ENCODE results near the gene C9orf152.

Gene C9orf152

GRCh38 chr9:110183208-110184145, 24.5 kb downstream of the C9orf152 start:
- peak; percentile 78 for TF ChIP-seq CTCF (IDR thresholded peaks at IDR 0.05; ENCODE audit: low read depth, low read length, missing control alignments)
- in situ Hi-C loops (cut with HindIII; ENCODE audit: low pct_ligation_motif_present, low sequenced_read_pairs), result no loop called here

GRCh38 chr9:110180511-110181434, 27.2 kb downstream of the C9orf152 start:
- DNase-seq, result peak; percentile 60

More at GRCh38 chr9:110183208-110184145, 24.5 kb downstream of the C9orf152 start:
- H3K27me3 ChIP-seq (replicated peaks), result no peaks in the 10 kb centered on the region
- H3K36me3 ChIP-seq (replicated peaks), result no peaks in the 10 kb centered on the region
- H3K4me3 ChIP-seq (ENCODE audit: low read depth, low read length), result no peak overlapping the region
- DNase-seq, result peak; percentile 55
- no peak overlapping the region for H3K27ac ChIP-seq

GRCh38 chr9:110179734-110180133, 28.2 kb downstream of the C9orf152 start:
- DNase-seq, result peak; percentile 41
- no peak for TF ChIP-seq CTCF (IDR thresholded peaks at IDR 0.05; ENCODE audit: low read depth, low read length, missing control alignments)
- in situ Hi-C loops (cut with HindIII; ENCODE audit: low pct_ligation_motif_present, low sequenced_read_pairs), result no loop called here
- Histone ChIP-seq H3K4me3 (ENCODE audit: low read depth, low read length) (no peak overlapping the region), H3K27ac (peak overlapping the region; percentile 33), H3K36me3 (replicated peaks) (no peaks in the 10 kb centered on the region), H3K27me3 (replicated peaks) (no peaks in the 10 kb centered on the region)

More at GRCh38 chr9:110180511-110181434, 27.2 kb downstream of the C9orf152 start:
- H3K27me3 ChIP-seq (replicated peaks), result no peaks in the 10 kb centered on the region
- H3K27ac ChIP-seq, result no peak overlapping the region
- H3K36me3 ChIP-seq (replicated peaks), result no peaks in the 10 kb centered on the region
- in situ Hi-C loops (cut with HindIII; ENCODE audit: low pct_ligation_motif_present, low sequenced_read_pairs), result no loop called here
- no peak for TF ChIP-seq CTCF (IDR thresholded peaks at IDR 0.05; ENCODE audit: low read depth, low read length, missing control alignments)
- no peak overlapping the region for H3K4me3 ChIP-seq (ENCODE audit: low read depth, low read length)

- Histone ChIP-seq H3K36me3 (replicated peaks) (no peaks in the 10 kb centered on the region), H3K4me3 (ENCODE audit: low read depth, low read length) (no peak overlapping the region), H3K27me3 (replicated peaks) (no peaks in the 10 kb centered on the region), H3K27ac (no peak overlapping the region)
- in situ Hi-C loops (cut with HindIII; ENCODE audit: low pct_ligation_motif_present, low sequenced_read_pairs), result no loop called here
- no peak for TF ChIP-seq CTCF (IDR thresholded peaks at IDR 0.05; ENCODE audit: low read depth, low read length, missing control alignments)
- DNase-seq, result no peak
Measured at GRCh38 chr9:110178281-110178680, 29.7 kb downstream of the C9orf152 start.

GRCh38 chr9:110175275-110175968, 32.5 kb downstream of the C9orf152 start:
- peaks cover 18% of the 10 kb centered on the region for H3K36me3 ChIP-seq (replicated peaks)
- no peak overlapping the region for H3K4me3 ChIP-seq (ENCODE audit: low read depth, low read length)
- no peak for DNase-seq
- in situ Hi-C loops (cut with HindIII; ENCODE audit: low pct_ligation_motif_present, low sequenced_read_pairs), result no loop called here
- H3K27ac ChIP-seq, result no peak overlapping the region
- no peaks in the 10 kb centered on the region for H3K27me3 ChIP-seq (replicated peaks)
- peak; percentile 12 for TF ChIP-seq CTCF (IDR thresholded peaks at IDR 0.05; ENCODE audit: low read depth, low read length, missing control alignments)
